Urinary bladder (tissue), 4 donors: ENCODE results near the gene SNRNP25. TPM values are rescaled to one million over a fixed set of nuclear protein-coding genes. Genes with fewer than 3 reads are reported as not detected.
A peak's percentile ranks its signal among the peaks of the same experiment; 100 is the strongest.
"Not testable (repeated sequence)": the region's sequence is repeated elsewhere in the genome, so short reads cannot be mapped to it uniquely, and the experiment has no call there.

Experiments used
- DNase-seq: peaks from one replicate; pipeline ENCODE4 v3.0.0-alpha.2; 2015; ENCODE audit errors: extremely low spot score
- H3K27ac ChIP-seq: one replicate; pipeline ENCODE4 v1.5.1; 2013; ENCODE audit warnings: low read depth, mild to moderate bottlenecking, moderate library complexity
- H3K36me3 ChIP-seq: one replicate; pipeline ENCODE4 v1.6.1; 2013; ENCODE audit warnings: mild to moderate bottlenecking, moderate library complexity; ENCODE audit not compliant: insufficient read depth
- H3K4me1 ChIP-seq: one replicate; pipeline ENCODE4 v1.6.1; 2013; ENCODE audit warnings: mild to moderate bottlenecking, moderate library complexity; ENCODE audit not compliant: insufficient read depth
- H3K4me3 ChIP-seq: one replicate; pipeline ENCODE4 v1.5.1; 2013; ENCODE audit warnings: low read depth, low read length
- WGBS: extraction: QIAGEN DNeasy Blood & Tissue Kit; methylation state at CpG from one replicate; pipeline ENCODE4 v1.1.7; 2013; 5-methylcytosine and 5-hydroxymethylcytosine counted together
- polyA plus RNA-seq: library from polyadenylated mRNA; stranded (reverse); fragments of 200-250 nt; gene quantifications from one replicate; pipeline ENCODE4 v1.2.3, GENCODE V29; 2013
- total RNA-seq: library from RNA; depleted of rRNA; stranded (reverse); fragments of >200 nt; gene quantifications from one replicate; pipeline ENCODE4 v1.2.3, GENCODE V29; 2014
- donor health status: healthy with polysubstance abuse.
- donor health status: healthy.

The SNRNP25 gene
- total RNA-seq (9.5 TPM), polyA plus RNA-seq (29.5 TPM)

- under 1% methylated on average over 91 of the region's 91 CpGs for WGBS
- no peaks in the 10 kb centered on the region for H3K4me1 ChIP-seq
- H3K36me3 ChIP-seq, result peaks cover 2% of the 10 kb centered on the region
- H3K27ac ChIP-seq, result no peak within 1 kb of the TSS
- peak within 1 kb of the TSS; percentile 59 for H3K4me3 ChIP-seq
- peak; percentile 88 for DNase-seq
Measured at GRCh38 chr16:53346-54236, at the start of gene SNRNP25, which contains the start of gene POLR3K. Gene SNRNP25, plus strand, starts transcription at chr16:53828. Its CDS starts 189 bp downstream, at chr16:54017. Gene POLR3K, minus strand, starts transcription at chr16:53608. Its CDS starts 22 bp downstream, at chr16:53586.

- no peak for DNase-seq
- no peak overlapping the region for H3K27ac ChIP-seq
- no peak overlapping the region for H3K4me3 ChIP-seq
- 65% methylated on average over 48 of the region's 48 CpGs for WGBS
- H3K4me1 ChIP-seq, result no peaks in the 10 kb centered on the region
- no peaks in the 10 kb centered on the region for H3K36me3 ChIP-seq
Measured at GRCh38 chr16:9903-10665, 43.5 kb upstream of the SNRNP25 start.

GRCh38 chr16:10772-11171 lies 42.9 kb upstream of the SNRNP25 start:
- 34% methylated on average over 10 of the region's 27 CpGs for WGBS
- not testable (repeated sequence) for DNase-seq, H3K36me3 ChIP-seq, H3K4me3 ChIP-seq, H3K4me1 ChIP-seq, H3K27ac ChIP-seq

GRCh38 chr16:17062-17765 lies 36.4 kb upstream of the SNRNP25 start:
- not testable (repeated sequence) for H3K4me1 ChIP-seq, H3K27ac ChIP-seq, H3K36me3 ChIP-seq, DNase-seq, H3K4me3 ChIP-seq
- WGBS, result 93% methylated on average over 19 of the region's 20 CpGs

- H3K27ac ChIP-seq, H3K4me1 ChIP-seq, H3K36me3 ChIP-seq, DNase-seq, H3K4me3 ChIP-seq: not testable (repeated sequence)
- 87% methylated on average over 12 of the region's 12 CpGs for WGBS
Measured at GRCh38 chr16:20886-21285, 32.7 kb upstream of the SNRNP25 start.

GRCh38 chr16:24151-24550 lies 29.5 kb upstream of the SNRNP25 start:
- WGBS, result 80% methylated on average over 16 of the region's 22 CpGs

GRCh38 chr16:25926-26348 lies 27.7 kb upstream of the SNRNP25 start:
- H3K4me3 ChIP-seq, DNase-seq, H3K4me1 ChIP-seq, H3K27ac ChIP-seq, H3K36me3 ChIP-seq: not testable (repeated sequence)
- 57% methylated on average over 2 of the region's 5 CpGs for WGBS

More at GRCh38 chr16:24151-24550, 29.5 kb upstream of the SNRNP25 start:
- H3K4me1 ChIP-seq, H3K4me3 ChIP-seq, H3K27ac ChIP-seq, DNase-seq, H3K36me3 ChIP-seq: not testable (repeated sequence)

- H3K27ac ChIP-seq, DNase-seq, H3K4me3 ChIP-seq, H3K4me1 ChIP-seq, H3K36me3 ChIP-seq: not testable (repeated sequence)
- 64% methylated on average over 4 of the region's 7 CpGs for WGBS
Measured at GRCh38 chr16:30627-31026, 23.0 kb upstream of the SNRNP25 start.

GRCh38 chr16:33154-33876 lies 20.3 kb upstream of the SNRNP25 start:
- not testable (repeated sequence) for H3K27ac ChIP-seq, DNase-seq, H3K4me3 ChIP-seq, H3K36me3 ChIP-seq, H3K4me1 ChIP-seq
- WGBS, result 80% methylated on average over 5 of the region's 8 CpGs

GRCh38 chr16:33877-34647 lies 19.6 kb upstream of the SNRNP25 start:
- no peak for DNase-seq
- no peak overlapping the region for H3K4me3 ChIP-seq
- 79% methylated on average over 21 of the region's 21 CpGs for WGBS
- no peak overlapping the region for H3K27ac ChIP-seq
- H3K4me1 ChIP-seq, result no peaks in the 10 kb centered on the region
- no peaks in the 10 kb centered on the region for H3K36me3 ChIP-seq

- Histone ChIP-seq H3K36me3 (no peaks in the 10 kb centered on the region), H3K4me1 (no peaks in the 10 kb centered on the region), H3K4me3 (no peak overlapping the region), H3K27ac (no peak overlapping the region)
- WGBS, result 39% methylated on average over 6 of the region's 6 CpGs
- DNase-seq, result no peak
Measured at GRCh38 chr16:34648-34987, 19.0 kb upstream of the SNRNP25 start.

GRCh38 chr16:35011-35677 lies 18.5 kb upstream of the SNRNP25 start:
- Histone ChIP-seq H3K36me3 (no peaks in the 10 kb centered on the region), H3K4me3 (no peak overlapping the region), H3K27ac (no peak overlapping the region), H3K4me1 (no peaks in the 10 kb centered on the region)
- DNase-seq, result no peak
- WGBS, result 72% methylated on average over 17 of the region's 17 CpGs
